Left ventricle myocardium inferior (tissue), 1 donor: ENCODE data around the gene MAP3K9. TPM values are rescaled to one million over a fixed set of nuclear protein-coding genes. Genes with fewer than 3 reads are reported as not detected.

Experiments used
- DNase-seq: peaks from one replicate; pipeline ENCODE4 v3.0.0-alpha.2; 2020
- H3K27ac ChIP-seq: fragments of 200-600 bp; replicated peaks from 2 replicates; pipeline ENCODE4 v1.8.0; 2021
- H3K27me3 ChIP-seq: fragments of 200-600 bp; 2 replicates; pipeline ENCODE4 v1.8.0; 2021; ENCODE audit warnings: low read depth
- H3K36me3 ChIP-seq: fragments of 200-600 bp; 2 replicates; pipeline ENCODE4 v1.8.0; 2021
- H3K4me1 ChIP-seq: fragments of 200-600 bp; 2 replicates; pipeline ENCODE4 v1.8.0; 2021
- H3K4me3 ChIP-seq: fragments of 200-600 bp; 2 replicates; pipeline ENCODE4 v1.8.0; 2021; ENCODE audit warnings: mild to moderate bottlenecking, moderate library complexity
- H3K9me3 ChIP-seq: fragments of 200-600 bp; replicated peaks from 2 replicates; pipeline ENCODE4 v1.8.0; 2021
- CTCF ChIP-seq: fragments of 200-600 bp; IDR thresholded peaks from 2 replicates; pipeline ENCODE4 v1.8.0; 2021; ENCODE audit warnings: antibody characterized with exemption, mild to moderate bottlenecking, borderline replicate concordance
- intact Hi-C: fragments of 100-400 bp; cut with micrococcal nuclease; formaldehyde crosslinking; loops from one replicate; pipeline ENCODE4 v1.11.0; 2022
- total RNA-seq: library from RNA; stranded (reverse); fragmentation: NEBNext Ultra II Directional; extraction: Animal tissue kit (Norgen Biotek cat#: 25700); gene quantifications from one replicate; pipeline ENCODE4 v1.2.1, GENCODE V29; 2021
- donor health status: DM: no; HTN: yes; CAD: no; lungs with severe emphysema.

The MAP3K9 gene
- total RNA-seq, 1 donor from 2014 or later, result 1.9 TPM

- no peak for TF ChIP-seq CTCF
- no peak for DNase-seq
- no peaks in the 10 kb centered on the region for H3K27me3 ChIP-seq
- intact Hi-C loops, result no loop called here
- no peaks in the 10 kb centered on the region for H3K36me3 ChIP-seq
- H3K4me3 ChIP-seq, result no peak overlapping the region
- H3K9me3 ChIP-seq, result no peaks in the 10 kb centered on the region
- peaks cover 3% of the 10 kb centered on the region for H3K4me1 ChIP-seq
- no peak overlapping the region for H3K27ac ChIP-seq
These were observed 64.7 kb downstream of the MAP3K9 start for GRCh38 chr14:70744641-70745040.

GRCh38 chr14:70742316-70742715 is 67.0 kb downstream of the MAP3K9 start:
- no peak for TF ChIP-seq CTCF
- intact Hi-C loops, result no loop called here

GRCh38 chr14:70741482-70741881 is 67.8 kb downstream of the MAP3K9 start:
- no peaks in the 10 kb centered on the region for H3K36me3 ChIP-seq
- intact Hi-C loops, result no loop called here
- H3K27ac ChIP-seq, result no peak overlapping the region
- no peaks in the 10 kb centered on the region for H3K27me3 ChIP-seq
- no peaks in the 10 kb centered on the region for H3K9me3 ChIP-seq
- H3K4me1 ChIP-seq, result peaks cover 3% of the 10 kb centered on the region
- no peak for DNase-seq
- H3K4me3 ChIP-seq, result no peak overlapping the region
- no peak for TF ChIP-seq CTCF

More at GRCh38 chr14:70742316-70742715, 67.0 kb downstream of the MAP3K9 start:
- Histone ChIP-seq H3K9me3 (no peaks in the 10 kb centered on the region), H3K27me3 (no peaks in the 10 kb centered on the region), H3K4me3 (no peak overlapping the region), H3K4me1 (peaks cover 3% of the 10 kb centered on the region), H3K27ac (no peak overlapping the region), H3K36me3 (no peaks in the 10 kb centered on the region)
- DNase-seq, result no peak

GRCh38 chr14:70735043-70735442 is 74.3 kb downstream of the MAP3K9 start:
- no peak for TF ChIP-seq CTCF
- no peak for DNase-seq

GRCh38 chr14:70731447-70732239 is 77.7 kb downstream of the MAP3K9 start:
- TF ChIP-seq CTCF, result no peak
- H3K36me3 ChIP-seq, result no peaks in the 10 kb centered on the region
- H3K27me3 ChIP-seq, result no peaks in the 10 kb centered on the region
- H3K4me3 ChIP-seq, result no peak overlapping the region
- peaks cover 10% of the 10 kb centered on the region for H3K4me1 ChIP-seq
- DNase-seq, result no peak
- no peaks in the 10 kb centered on the region for H3K9me3 ChIP-seq
- H3K27ac ChIP-seq, result no peak overlapping the region
- intact Hi-C loops, result no loop called here

More at GRCh38 chr14:70735043-70735442, 74.3 kb downstream of the MAP3K9 start:
- Histone ChIP-seq H3K9me3 (no peaks in the 10 kb centered on the region), H3K27me3 (no peaks in the 10 kb centered on the region), H3K27ac (no peak overlapping the region), H3K4me1 (no peaks in the 10 kb centered on the region), H3K4me3 (no peak overlapping the region), H3K36me3 (no peaks in the 10 kb centered on the region)
- intact Hi-C loops, result no loop called here
